Hematopoietic multipotent progenitor cell treated with erythropoietin and hydrocortisone succinate and interleukin-3 and kit ligand, for 17 days (in vitro differentiated cells): ENCODE measurements around the gene NCAM2.

ENCODE experiments used
- DNase-seq: peaks from one replicate; pipeline ENCODE4 v3.0.0-alpha.2; 2015; ENCODE audit warnings: low spot score

Gene NCAM2

GRCh38 chr21:21216047-21216446 lies 217.8 kb downstream of the NCAM2 start:
- no peak for DNase-seq

- DNase-seq = no peak
These were observed 228.3 kb downstream of the NCAM2 start for GRCh38 chr21:21226472-21226871.

- DNase-seq = no peak
These were observed 232.5 kb downstream of the NCAM2 start for GRCh38 chr21:21230672-21231071.

GRCh38 chr21:21231913-21232312 lies 233.7 kb downstream of the NCAM2 start:
- no peak for DNase-seq

GRCh38 chr21:21232320-21232719 lies 234.1 kb downstream of the NCAM2 start:
- DNase-seq = no peak

GRCh38 chr21:21233051-21233450 lies 234.8 kb downstream of the NCAM2 start:
- DNase-seq = no peak

- DNase-seq = no peak
These were observed 238.8 kb downstream of the NCAM2 start for GRCh38 chr21:21236996-21237395.

GRCh38 chr21:21238629-21239400 lies 240.6 kb downstream of the NCAM2 start:
- no peak for DNase-seq

GRCh38 chr21:21241391-21241790 lies 243.2 kb downstream of the NCAM2 start:
- no peak for DNase-seq

GRCh38 chr21:21246007-21246406 lies 247.8 kb downstream of the NCAM2 start:
- DNase-seq = no peak

GRCh38 chr21:21247424-21247823 lies 249.2 kb downstream of the NCAM2 start:
- DNase-seq = no peak

GRCh38 chr21:21262048-21262447 lies 263.8 kb downstream of the NCAM2 start:
- DNase-seq = no peak

- no peak for DNase-seq
These were observed 269.9 kb downstream of the NCAM2 start for GRCh38 chr21:21268061-21268471.

GRCh38 chr21:21268885-21269284 lies 270.7 kb downstream of the NCAM2 start:
- no peak for DNase-seq

- no peak for DNase-seq
These were observed 281.1 kb downstream of the NCAM2 start for GRCh38 chr21:21279193-21279901.

GRCh38 chr21:21283810-21284209 lies 285.6 kb downstream of the NCAM2 start:
- no peak for DNase-seq

GRCh38 chr21:21286170-21286798 lies 288.1 kb downstream of the NCAM2 start:
- DNase-seq = no peak

GRCh38 chr21:21290751-21291150 lies 292.5 kb downstream of the NCAM2 start:
- no peak for DNase-seq

- DNase-seq = no peak
These were observed 293.8 kb downstream of the NCAM2 start for GRCh38 chr21:21291883-21292569.

GRCh38 chr21:21295303-21295702 lies 297.1 kb downstream of the NCAM2 start:
- DNase-seq = no peak

GRCh38 chr21:21297211-21297610 lies 299.0 kb downstream of the NCAM2 start:
- DNase-seq = no peak

- no peak for DNase-seq
These were observed 302.8 kb downstream of the NCAM2 start for GRCh38 chr21:21301013-21301412.

GRCh38 chr21:21309510-21309909 lies 311.3 kb downstream of the NCAM2 start:
- DNase-seq = no peak
